Measurements from ENCODE around the gene WDR19.
"Not testable (repeated sequence)": the region's sequence is repeated elsewhere in the genome, so short reads cannot be mapped to it uniquely, and the experiment has no call there.

The WDR19 gene

GRCh38 chr4:39181905-39182638, at the start of gene WDR19:
Gene WDR19 (plus strand): TSS chr4:39182529. CDS start chr4:39182558, 29 bp downstream.
- DNase-seq, result peak; percentile 98

- DNase-seq, result no peak
These were observed 48.7 kb upstream of the WDR19 start for GRCh38 chr4:39133623-39134022.

GRCh38 chr4:39134683-39135306, 47.5 kb upstream of the WDR19 start:
- DNase-seq, result no peak

GRCh38 chr4:39138227-39138626, 44.1 kb upstream of the WDR19 start:
- DNase-seq, result not testable (repeated sequence)

- no peak for DNase-seq
These were observed 36.1 kb upstream of the WDR19 start for GRCh38 chr4:39146211-39146610.

GRCh38 chr4:39154009-39154408, 28.3 kb upstream of the WDR19 start:
- no peak for DNase-seq

- DNase-seq, result no peak
These were observed 24.8 kb upstream of the WDR19 start for GRCh38 chr4:39157520-39157919.

- DNase-seq, result no peak
These were observed 16.2 kb upstream of the WDR19 start for GRCh38 chr4:39166177-39166576.

GRCh38 chr4:39166669-39167068, 15.7 kb upstream of the WDR19 start:
- DNase-seq, result no peak

- DNase-seq, result no peak
These were observed 12.9 kb upstream of the WDR19 start for GRCh38 chr4:39169426-39169825.

GRCh38 chr4:39170301-39170700, 12.0 kb upstream of the WDR19 start:
- DNase-seq, result no peak

- DNase-seq, result no peak
These were observed 3.6 kb upstream of the WDR19 start for GRCh38 chr4:39178706-39179105.

GRCh38 chr4:39179681-39180080, 2.6 kb upstream of the WDR19 start:
- no peak for DNase-seq

GRCh38 chr4:39180629-39181028, 1.7 kb upstream of the WDR19 start:
- not testable (repeated sequence) for DNase-seq

GRCh38 chr4:39181520-39181904, 817 bp upstream of the WDR19 start:
- no peak for DNase-seq

- DNase-seq, result no peak
These were observed 19.6 kb downstream of the WDR19 start for GRCh38 chr4:39201963-39202362.

GRCh38 chr4:39204543-39204942, 22.2 kb downstream of the WDR19 start:
- no peak for DNase-seq

- no peak for DNase-seq
These were observed 22.7 kb downstream of the WDR19 start for GRCh38 chr4:39205000-39205399.

GRCh38 chr4:39205476-39205875, 23.1 kb downstream of the WDR19 start:
- DNase-seq, result no peak

- DNase-seq, result no peak
These were observed 45.6 kb downstream of the WDR19 start for GRCh38 chr4:39227906-39228305.

GRCh38 chr4:39228377-39228776, 46.0 kb downstream of the WDR19 start:
- no peak for DNase-seq

- no peak for DNase-seq
These were observed 48.1 kb downstream of the WDR19 start for GRCh38 chr4:39230462-39230861.

GRCh38 chr4:39231660-39232059, 49.3 kb downstream of the WDR19 start:
- DNase-seq, result no peak

- DNase-seq, result no peak
These were observed 49.8 kb downstream of the WDR19 start for GRCh38 chr4:39232100-39232499.

- no peak for DNase-seq
These were observed 50.8 kb downstream of the WDR19 start for GRCh38 chr4:39233114-39233513.

Data from NCI-H510A (cell line).